HG03439 (cell line): ENCODE data around the gene SPAG16.
"Not testable (repeated sequence)": the region's sequence is repeated elsewhere in the genome, so short reads cannot be mapped to it uniquely, and the experiment has no call there.

Experiments used
- ATAC-seq: cut with Tn5 transposase; IDR thresholded peaks from one replicate; pipeline ENCODE4 v1.9.1; 2021; ENCODE audit warnings: mild to moderate bottlenecking, moderate library complexity; ENCODE audit not compliant: unreplicated experiment

SPAG16 gene

DNA sequence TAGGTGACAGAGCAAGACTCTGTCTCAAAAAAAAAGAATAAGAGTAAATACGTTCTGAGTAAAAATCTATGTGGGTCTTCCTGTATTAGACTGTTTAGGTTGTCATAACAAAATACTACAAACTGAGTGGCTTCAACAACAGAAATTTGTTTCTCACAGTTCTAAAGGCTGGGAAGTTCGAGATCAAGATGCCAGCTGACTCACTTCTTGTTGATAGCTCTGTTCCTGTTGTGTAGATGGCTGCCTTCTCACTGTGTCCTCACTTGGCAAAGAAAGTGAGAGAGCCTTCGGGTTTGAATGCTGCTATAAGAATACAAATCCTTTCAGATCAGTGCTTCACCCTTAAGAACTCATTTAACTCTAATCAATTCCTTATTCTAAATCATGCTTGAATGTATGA is 696.6 kb downstream of the SPAG16 start:
- no peak for ATAC-seq

GRCh38 chr2:213989207-213989606 is 704.9 kb downstream of the SPAG16 start:
- no peak for ATAC-seq

DNA sequence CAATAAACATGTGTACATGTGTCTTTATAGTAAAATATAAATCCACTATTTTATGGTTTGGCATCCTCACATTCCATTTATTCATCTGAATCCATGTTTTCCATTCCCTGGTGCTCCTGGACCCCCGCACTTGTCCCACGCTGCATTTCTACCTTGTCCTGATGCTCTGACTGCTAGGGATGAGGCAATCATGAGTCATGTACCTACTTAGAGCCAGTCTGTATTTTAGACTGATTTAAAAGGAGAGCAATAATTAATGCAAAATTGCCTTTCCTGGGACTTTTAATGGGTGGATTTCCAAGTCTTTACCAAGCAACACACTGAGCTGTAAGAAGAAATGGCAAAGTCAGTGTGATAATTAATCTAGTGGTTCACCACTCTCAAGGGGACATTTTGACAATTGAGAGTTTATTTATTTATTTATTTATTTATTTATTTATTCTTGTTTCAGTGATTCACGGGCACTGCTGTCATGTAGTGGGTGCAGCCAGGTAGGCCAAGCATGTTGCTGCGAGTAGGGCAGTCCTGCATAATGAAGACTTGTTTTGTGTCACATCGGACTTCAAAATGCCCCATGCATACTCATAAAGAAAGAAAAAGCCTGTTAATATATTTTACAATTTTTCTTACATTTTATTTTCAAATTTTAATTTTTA is 707.3 kb downstream of the SPAG16 start:
- ATAC-seq = no peak

- ATAC-seq = no peak
These were observed 711.3 kb downstream of the SPAG16 start for GRCh38 chr2:213995400-213996105.

DNA sequence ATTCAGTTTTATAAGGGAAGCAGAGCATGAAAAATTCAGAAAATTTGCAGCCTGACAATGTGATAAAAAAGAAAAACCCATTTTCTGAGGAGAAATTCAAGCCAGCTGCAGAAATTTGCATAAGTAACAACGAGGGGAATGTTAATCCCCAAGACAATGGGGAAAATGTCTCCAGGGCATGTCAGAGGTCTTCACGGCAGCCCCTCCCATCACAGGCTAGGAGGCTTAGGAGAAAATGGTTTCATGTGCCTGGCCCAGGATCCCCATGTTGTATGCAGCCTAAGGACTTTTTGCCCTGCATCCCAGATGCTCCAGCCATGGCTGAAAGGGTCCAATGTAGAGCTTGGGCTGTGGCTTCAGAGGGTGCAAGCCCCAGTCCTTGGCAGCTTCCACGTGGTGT is 714.7 kb downstream of the SPAG16 start:
- ATAC-seq = not testable (repeated sequence)

DNA sequence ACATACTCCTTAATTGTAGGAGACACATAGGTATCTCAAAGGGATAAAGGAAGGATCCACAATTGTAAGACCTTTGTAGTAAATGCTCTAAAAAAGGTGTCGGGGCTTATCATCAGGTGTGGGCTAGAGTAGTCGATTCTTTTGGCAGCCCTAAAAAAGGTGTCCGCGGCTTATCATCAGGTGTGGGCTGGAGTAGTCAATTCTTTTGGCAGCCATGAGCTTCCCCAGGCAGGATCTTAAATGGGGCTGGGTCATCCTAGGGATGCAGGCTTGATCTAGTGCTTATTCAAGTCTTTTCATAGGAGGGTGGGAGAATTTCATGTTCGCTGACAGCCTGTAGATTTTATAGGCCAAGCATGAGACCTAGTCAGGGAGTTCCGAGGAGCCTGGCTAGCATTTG is 720.2 kb downstream of the SPAG16 start:
- ATAC-seq = no peak

DNA sequence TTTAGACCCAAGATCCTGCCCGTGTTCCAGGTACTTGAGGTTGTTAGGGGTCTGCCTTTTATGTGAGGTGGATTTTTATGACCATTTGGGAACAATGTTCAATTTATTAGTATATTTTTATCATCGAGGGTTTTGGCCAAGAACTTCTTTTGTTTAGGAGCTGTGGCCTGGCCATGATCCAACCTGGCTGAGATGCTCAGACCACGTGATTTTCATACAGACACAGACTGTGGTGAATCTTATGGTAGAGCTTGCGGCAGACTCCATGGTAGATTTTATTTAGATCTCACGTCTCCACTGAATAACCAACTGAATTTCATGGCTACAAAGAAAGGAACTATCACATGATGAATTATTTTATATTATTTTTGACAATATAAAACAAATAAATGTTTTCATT is 721.1 kb downstream of the SPAG16 start:
- no peak for ATAC-seq

GRCh38 chr2:214006601-214007000 is 722.3 kb downstream of the SPAG16 start:
- ATAC-seq = no peak

GRCh38 chr2:214011676-214012075 is 727.4 kb downstream of the SPAG16 start:
- no peak for ATAC-seq

GRCh38 chr2:214014551-214015220 is 730.4 kb downstream of the SPAG16 start:
- ATAC-seq = no peak

DNA sequence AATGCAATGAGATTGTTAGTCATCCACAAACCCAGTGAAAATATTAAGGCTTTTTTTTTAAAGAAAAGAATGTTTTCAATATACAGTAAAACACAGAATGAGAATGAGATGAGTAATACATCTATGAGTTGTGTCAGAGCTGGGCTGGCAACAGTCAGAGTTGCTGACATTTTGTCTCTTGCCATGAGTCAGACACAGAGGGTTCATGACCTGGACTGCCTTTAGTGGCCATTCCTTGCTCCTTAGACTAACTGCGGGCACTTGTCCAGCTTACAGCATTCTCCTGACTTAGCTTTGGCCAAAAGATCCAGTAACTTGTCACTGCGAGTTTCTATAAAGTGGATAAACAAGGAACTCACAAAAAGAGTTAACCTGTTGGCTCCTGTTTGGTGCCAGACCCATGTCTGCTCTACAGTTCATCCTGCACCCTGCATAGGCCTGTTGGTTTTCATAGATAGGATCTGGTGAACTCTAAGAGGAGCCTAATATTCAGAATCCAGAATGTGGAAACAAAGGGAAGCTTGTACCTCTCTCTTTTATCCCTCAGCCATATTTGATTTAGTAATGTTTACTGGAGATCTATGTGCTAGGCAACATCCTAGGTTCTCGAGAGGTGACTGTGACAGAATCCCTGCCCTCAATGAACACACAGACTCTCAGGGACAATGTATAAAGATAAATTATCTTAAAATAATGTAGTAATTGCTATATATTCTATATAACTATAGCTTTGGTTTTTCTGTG is 735.1 kb downstream of the SPAG16 start:
- no peak for ATAC-seq

- no peak for ATAC-seq
These were observed 735.7 kb downstream of the SPAG16 start for GRCh38 chr2:214019973-214020345.

DNA sequence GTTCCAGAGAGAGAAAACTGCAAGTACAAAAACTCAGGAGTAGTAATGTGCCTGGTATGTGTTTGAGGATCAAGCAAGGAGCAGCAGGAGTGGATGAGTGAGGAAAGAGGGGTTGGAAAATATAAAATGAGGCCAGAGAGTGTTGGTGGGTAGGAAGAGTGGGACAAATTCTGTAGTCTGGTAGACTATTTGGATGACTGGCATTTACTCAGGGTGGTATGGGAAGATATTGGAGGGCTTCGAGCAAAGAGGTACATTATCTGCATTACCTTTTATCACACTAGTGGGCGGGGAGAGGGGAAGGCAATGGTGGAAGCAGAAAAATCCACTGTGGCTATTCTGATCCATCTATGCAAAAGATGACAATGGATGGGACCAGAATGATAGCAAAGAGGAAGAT is 744.9 kb downstream of the SPAG16 start:
- no peak for ATAC-seq

GRCh38 chr2:214031566-214031965 is 747.3 kb downstream of the SPAG16 start:
- no peak for ATAC-seq

DNA sequence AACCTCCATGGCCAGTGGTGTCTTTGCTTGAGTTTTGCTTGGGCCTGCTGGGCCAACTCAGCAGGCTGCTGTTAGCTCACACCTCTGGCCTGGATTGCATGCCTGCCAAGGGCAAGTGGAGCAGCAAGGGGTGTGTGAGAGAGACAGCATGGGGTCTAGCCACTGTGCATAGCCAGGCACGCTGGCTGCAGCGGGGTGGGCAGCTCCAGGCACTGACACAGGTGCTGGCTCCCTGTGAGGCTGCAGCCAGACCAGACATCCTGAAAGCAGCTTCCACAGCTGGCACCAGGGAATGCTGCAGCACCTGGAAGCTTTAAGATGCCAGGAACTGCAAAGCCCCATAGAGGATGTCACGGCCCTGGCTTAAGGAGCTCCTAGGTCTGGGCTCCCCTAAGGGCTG is 750.2 kb downstream of the SPAG16 start:
- ATAC-seq = no peak

- no peak for ATAC-seq
These were observed 751.0 kb downstream of the SPAG16 start for GRCh38 chr2:214035091-214035852.

DNA sequence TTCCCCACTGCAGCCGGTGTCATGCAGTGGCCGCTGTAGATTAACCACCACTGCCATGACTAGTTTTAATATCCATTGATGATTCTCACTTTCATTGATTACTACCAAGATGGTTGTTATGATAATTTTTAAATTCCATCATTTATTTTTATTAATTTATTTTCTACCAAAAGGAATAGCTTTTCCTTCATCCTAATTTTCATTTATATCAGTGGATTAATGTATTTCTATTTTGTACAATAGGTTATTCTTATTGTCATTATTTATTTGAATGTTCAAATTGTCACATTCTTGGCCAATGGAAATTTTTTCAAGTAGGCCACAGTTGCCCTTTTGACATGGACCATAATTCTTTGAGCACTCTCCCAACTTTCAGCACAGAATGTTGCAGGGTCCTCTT is 751.7 kb downstream of the SPAG16 start:
- no peak for ATAC-seq

DNA sequence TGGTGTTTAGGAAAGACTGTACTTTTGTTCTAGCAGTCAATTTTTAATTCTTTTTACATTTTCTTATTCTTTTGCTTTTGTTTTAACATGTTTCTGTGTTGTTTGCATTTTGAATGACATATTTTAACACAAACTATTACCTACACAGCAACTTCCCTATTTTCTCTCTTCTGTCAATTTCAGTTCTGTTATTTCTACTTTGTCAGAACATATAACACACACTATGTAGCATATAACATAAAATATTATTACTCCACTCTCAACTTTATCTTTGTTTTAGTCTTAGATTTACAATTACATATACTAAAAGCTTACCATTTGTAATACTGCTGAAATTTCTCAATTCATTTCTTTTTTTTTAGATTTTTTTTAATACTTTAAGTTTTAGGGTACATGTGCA is 753.9 kb downstream of the SPAG16 start:
- ATAC-seq = no peak

DNA sequence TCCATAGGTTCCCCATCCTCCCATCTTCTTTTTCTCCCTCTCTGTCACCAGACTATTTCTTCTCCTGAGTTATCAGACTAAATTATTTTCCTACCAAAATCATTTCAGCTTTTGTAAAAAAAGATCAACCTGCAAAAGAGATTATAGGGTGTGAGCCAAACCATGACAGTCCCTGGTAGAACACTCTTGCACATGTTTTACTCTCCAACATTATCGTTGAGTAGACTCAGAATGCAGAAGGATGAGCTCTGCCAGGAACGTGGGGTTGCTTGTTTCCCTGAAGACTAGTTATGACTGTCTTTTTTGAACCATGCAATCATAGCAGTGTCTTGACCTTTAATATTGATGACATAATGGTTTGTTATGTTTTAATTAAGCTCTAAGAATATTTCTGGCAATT is 766.5 kb downstream of the SPAG16 start:
- ATAC-seq = no peak

DNA sequence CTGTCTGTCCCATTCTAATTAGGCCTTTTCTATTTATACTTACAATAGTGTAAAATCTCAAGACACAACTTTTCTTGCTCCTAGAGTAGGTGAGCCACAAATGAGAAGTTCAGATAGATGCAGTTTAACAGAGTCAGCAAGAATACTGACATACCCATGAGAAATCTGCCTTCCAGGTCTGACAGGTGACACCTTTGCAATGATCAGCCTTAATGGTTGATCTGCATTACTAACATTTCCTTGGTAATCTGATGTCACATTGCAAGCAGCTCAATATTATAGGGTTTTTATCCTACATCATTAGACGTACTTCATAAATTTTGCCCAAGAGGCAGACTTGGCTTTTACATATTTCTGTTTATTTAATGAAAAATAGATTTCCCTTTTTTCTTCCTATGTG is 767.3 kb downstream of the SPAG16 start:
- no peak for ATAC-seq

- no peak for ATAC-seq
These were observed 768.0 kb downstream of the SPAG16 start for GRCh38 chr2:214052235-214052634.
